ENCODE results near the gene E2F4. TPM values are rescaled to one million over a fixed set of nuclear protein-coding genes. Genes with fewer than 3 reads are reported as not detected.
A peak's percentile ranks its signal among the peaks of the same experiment; 100 is the strongest.

The E2F4 gene, protein sequence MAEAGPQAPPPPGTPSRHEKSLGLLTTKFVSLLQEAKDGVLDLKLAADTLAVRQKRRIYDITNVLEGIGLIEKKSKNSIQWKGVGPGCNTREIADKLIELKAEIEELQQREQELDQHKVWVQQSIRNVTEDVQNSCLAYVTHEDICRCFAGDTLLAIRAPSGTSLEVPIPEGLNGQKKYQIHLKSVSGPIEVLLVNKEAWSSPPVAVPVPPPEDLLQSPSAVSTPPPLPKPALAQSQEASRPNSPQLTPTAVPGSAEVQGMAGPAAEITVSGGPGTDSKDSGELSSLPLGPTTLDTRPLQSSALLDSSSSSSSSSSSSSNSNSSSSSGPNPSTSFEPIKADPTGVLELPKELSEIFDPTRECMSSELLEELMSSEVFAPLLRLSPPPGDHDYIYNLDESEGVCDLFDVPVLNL
- total RNA-seq (ENCODE audit: low replicate concordance): 35.3 and 101 TPM in 2 replicates

DNA sequence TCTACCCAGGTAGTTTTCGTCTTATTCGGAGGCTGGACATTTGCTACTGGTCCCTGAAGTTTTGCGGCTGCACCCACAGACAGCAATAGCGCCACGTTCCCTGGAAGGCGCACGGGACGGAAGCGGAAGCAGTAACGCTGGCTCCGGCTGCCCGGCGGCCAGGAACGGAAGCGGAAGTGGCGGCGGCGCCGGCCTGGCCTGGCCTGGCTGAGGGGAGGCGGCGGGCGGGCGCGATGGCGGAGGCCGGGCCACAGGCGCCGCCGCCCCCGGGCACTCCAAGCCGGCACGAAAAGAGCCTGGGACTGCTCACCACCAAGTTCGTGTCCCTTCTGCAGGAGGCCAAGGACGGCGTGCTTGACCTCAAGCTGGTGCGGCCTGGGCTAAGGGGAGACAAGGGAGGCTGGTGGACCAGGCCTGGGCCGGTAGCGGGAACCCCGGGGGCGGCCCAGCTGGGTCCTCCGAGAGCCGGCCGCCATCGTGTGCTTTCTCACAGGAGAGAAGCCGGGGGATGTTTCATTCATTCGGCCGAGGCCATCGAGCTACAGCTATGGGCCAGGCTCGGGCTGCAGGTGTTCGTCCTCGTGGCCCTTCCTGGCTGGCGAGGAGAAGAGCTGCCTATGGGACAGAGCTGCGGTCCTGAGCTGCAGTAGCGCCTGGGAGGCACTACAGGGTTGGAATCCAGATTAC, at the start of gene E2F4:
Gene E2F4, plus strand, starts transcription at position 161 of the 687 bp plus-strand sequence. Its CDS starts 73 bp downstream, at position 234.
- peak; percentile 95 for DNase-seq (ENCODE audit: low spot score)
- Histone ChIP-seq H4K20me1 (ENCODE audit: low read depth) (peaks cover 27% of the 10 kb centered on the region), H3K4me3 (peak within 1 kb of the TSS; percentile 82), H3K9me3 (ENCODE audit: low read depth) (no peaks in the 10 kb centered on the region), H3K4me2 (peak within 1 kb of the TSS; percentile 97), H2AFZ (replicated peaks) (peak within 1 kb of the TSS; percentile 5), H3K27me3 (peaks cover under 1% of the 10 kb centered on the region), H3K4me1 (peaks cover 7% of the 10 kb centered on the region), H3K36me3 (no peaks in the 10 kb centered on the region), H3K79me2 (ENCODE audit: low read depth) (peaks cover 24% of the 10 kb centered on the region), H3K27ac (no peak within 1 kb of the TSS), H3F3A (ENCODE audit: low read depth) (no peaks in the 10 kb centered on the region), H3K9ac (peak within 1 kb of the TSS; percentile 90)
- H3K4me3 Mint-ChIP-seq: peak within 1 kb of the TSS; percentile 92
- peaks cover 16% of the 10 kb centered on the region for H3K36me3 Mint-ChIP-seq
- peak within 1 kb of the TSS; percentile 60 for H3K27ac Mint-ChIP-seq
- H3K4me1 Mint-ChIP-seq: peaks cover 22% of the 10 kb centered on the region
- TF ChIP-seq, protein P1, sequence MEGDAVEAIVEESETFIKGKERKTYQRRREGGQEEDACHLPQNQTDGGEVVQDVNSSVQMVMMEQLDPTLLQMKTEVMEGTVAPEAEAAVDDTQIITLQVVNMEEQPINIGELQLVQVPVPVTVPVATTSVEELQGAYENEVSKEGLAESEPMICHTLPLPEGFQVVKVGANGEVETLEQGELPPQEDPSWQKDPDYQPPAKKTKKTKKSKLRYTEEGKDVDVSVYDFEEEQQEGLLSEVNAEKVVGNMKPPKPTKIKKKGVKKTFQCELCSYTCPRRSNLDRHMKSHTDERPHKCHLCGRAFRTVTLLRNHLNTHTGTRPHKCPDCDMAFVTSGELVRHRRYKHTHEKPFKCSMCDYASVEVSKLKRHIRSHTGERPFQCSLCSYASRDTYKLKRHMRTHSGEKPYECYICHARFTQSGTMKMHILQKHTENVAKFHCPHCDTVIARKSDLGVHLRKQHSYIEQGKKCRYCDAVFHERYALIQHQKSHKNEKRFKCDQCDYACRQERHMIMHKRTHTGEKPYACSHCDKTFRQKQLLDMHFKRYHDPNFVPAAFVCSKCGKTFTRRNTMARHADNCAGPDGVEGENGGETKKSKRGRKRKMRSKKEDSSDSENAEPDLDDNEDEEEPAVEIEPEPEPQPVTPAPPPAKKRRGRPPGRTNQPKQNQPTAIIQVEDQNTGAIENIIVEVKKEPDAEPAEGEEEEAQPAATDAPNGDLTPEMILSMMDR (IDR thresholded peaks at IDR 0.05): no peak
- TF ChIP-seq EZH2phosphoT487 (IDR thresholded peaks at IDR 0.05): no peak
- TF ChIP-seq EZH2 (IDR thresholded peaks at IDR 0.05): no peak
- H3K9me3 Mint-ChIP-seq: no peaks in the 10 kb centered on the region
- H3K27me3 Mint-ChIP-seq (ENCODE audit: insufficient read depth, low read depth): peaks cover 5% of the 10 kb centered on the region

GRCh38 chr16:67142342-67142741, 49.6 kb upstream of the E2F4 start:
- H3K9me3 ChIP-seq (ENCODE audit: low read depth): no peaks in the 10 kb centered on the region
- no peaks in the 10 kb centered on the region for H3F3A ChIP-seq (ENCODE audit: low read depth)
- H3K79me2 ChIP-seq (ENCODE audit: low read depth): no peaks in the 10 kb centered on the region
- Mint-ChIP-seq H3K27me3 (ENCODE audit: insufficient read depth, low read depth) (peaks cover 2% of the 10 kb centered on the region), H3K36me3 (peaks cover 31% of the 10 kb centered on the region), H3K9me3 (no peaks in the 10 kb centered on the region), H3K27ac (no peak overlapping the region), H3K4me3 (no peak overlapping the region), H3K4me1 (no peaks in the 10 kb centered on the region)
- no peak overlapping the region for H3K9ac ChIP-seq
- H3K36me3 ChIP-seq: no peaks in the 10 kb centered on the region
- TF ChIP-seq, protein P1 (IDR thresholded peaks at IDR 0.05): no peak
- TF ChIP-seq EZH2phosphoT487 (IDR thresholded peaks at IDR 0.05) (no peak), EZH2 (IDR thresholded peaks at IDR 0.05) (no peak)
- H3K27me3 ChIP-seq: no peaks in the 10 kb centered on the region
- no peaks in the 10 kb centered on the region for H3K4me1 ChIP-seq
- no peak overlapping the region for H3K4me2 ChIP-seq
- no peak overlapping the region for H3K4me3 ChIP-seq
- H4K20me1 ChIP-seq (ENCODE audit: low read depth): no peaks in the 10 kb centered on the region
- H2AFZ ChIP-seq (replicated peaks): no peak overlapping the region
- no peak for DNase-seq (ENCODE audit: low spot score)
- no peak overlapping the region for H3K27ac ChIP-seq

DNA sequence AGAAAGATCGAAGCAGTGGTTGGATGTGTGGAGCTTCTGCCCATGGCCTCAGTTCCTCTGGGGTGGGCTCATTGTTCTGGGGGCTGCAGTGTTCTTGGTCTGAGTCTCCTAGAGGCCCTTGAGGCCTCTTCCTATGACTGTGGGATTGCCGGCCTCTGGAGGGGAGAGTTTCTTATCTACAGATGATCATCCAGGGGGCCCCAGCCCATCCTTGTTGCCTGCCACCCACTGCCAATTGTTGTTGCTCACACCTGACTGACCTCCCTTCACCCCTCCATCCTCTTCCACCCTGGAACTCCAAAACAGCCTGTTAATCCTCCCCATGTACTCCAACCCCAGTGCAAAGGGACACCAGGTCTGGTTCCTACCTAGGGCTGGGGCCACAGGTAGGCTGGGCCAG, 47.0 kb upstream of the E2F4 start:
- Histone ChIP-seq H3K27ac (no peak overlapping the region), H3F3A (ENCODE audit: low read depth) (peaks cover 14% of the 10 kb centered on the region), H2AFZ (replicated peaks) (no peak overlapping the region), H3K27me3 (peaks cover 9% of the 10 kb centered on the region), H3K4me2 (no peak overlapping the region), H3K79me2 (ENCODE audit: low read depth) (no peaks in the 10 kb centered on the region), H3K4me1 (no peaks in the 10 kb centered on the region), H3K9me3 (ENCODE audit: low read depth) (no peaks in the 10 kb centered on the region), H3K36me3 (no peaks in the 10 kb centered on the region), H3K9ac (no peak overlapping the region), H4K20me1 (ENCODE audit: low read depth) (peaks cover 5% of the 10 kb centered on the region), H3K4me3 (no peak overlapping the region)
- no peak for DNase-seq (ENCODE audit: low spot score)
- H3K9me3 Mint-ChIP-seq: peaks cover 2% of the 10 kb centered on the region
- H3K27ac Mint-ChIP-seq: no peak overlapping the region
- no peak overlapping the region for H3K4me3 Mint-ChIP-seq
- H3K4me1 Mint-ChIP-seq: no peaks in the 10 kb centered on the region
- TF ChIP-seq EZH2 (IDR thresholded peaks at IDR 0.05) (no peak), EZH2phosphoT487 (IDR thresholded peaks at IDR 0.05) (no peak)
- TF ChIP-seq, protein P1 (IDR thresholded peaks at IDR 0.05): no peak
- peaks cover 33% of the 10 kb centered on the region for H3K36me3 Mint-ChIP-seq
- H3K27me3 Mint-ChIP-seq (ENCODE audit: insufficient read depth, low read depth): peaks cover 14% of the 10 kb centered on the region

All from neural progenitor cell (in vitro differentiated cells).